A172 (cell line): ENCODE measurements around the gene FABP2. TPM values are rescaled to one million over a fixed set of nuclear protein-coding genes. Genes with fewer than 3 reads are reported as not detected.
"Not testable (repeated sequence)": the region's sequence is repeated elsewhere in the genome, so short reads cannot be mapped to it uniquely, and the experiment has no call there.

Source experiments
- DNase-seq: peaks from one replicate; pipeline ENCODE4 v3.0.0-alpha.2; 2015; ENCODE audit warnings: low spot score
- total RNA-seq: library from RNA; depleted of rRNA; stranded (reverse); fragments of >200 nt; shearing (Covaris generic); gene quantifications from 2 replicates; pipeline ENCODE4 v1.2.3, GENCODE V29; 2014; rRNA removed

Gene FABP2
- total RNA-seq, result not detected in 2 replicates

DNA sequence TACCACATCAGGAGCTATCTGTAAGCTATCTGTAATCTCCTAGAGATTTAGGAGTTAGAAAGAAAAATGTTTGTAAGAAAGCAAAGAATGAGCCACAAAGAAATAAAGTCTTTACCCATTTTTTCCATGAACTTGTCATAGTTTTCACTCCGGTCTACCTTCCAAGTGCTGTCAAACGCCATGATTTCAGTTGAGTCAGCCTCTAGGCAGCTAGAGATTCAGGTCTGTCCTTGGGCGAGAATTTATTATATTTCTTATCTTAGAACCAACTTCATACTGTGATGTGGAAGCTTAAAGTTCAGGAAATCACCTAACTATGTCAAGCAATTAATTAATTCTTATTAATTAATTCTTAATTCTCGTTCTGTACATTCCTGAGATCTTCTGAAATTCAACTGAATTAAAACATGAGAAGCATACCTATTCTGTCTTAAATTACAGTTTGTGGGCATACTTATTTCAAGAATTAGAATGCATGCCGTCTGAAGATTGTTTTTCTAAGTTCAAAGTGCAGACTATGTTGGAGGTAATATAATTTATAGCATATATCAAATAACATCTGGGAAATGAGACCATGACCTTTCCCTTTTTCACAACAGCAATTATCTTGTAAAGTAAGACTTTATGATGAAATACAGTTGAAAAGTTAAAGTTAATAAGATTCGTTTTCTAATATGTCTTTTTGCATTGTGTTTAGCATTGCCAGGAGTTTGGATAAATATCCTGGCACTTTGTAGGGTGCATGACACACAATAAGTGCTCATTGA lies at the start of gene FABP2:
TSS of gene FABP2 (minus strand) at position 218 of the 767 bp plus-strand sequence. CDS start at position 182, 36 bp downstream.
- no peak for DNase-seq

DNA sequence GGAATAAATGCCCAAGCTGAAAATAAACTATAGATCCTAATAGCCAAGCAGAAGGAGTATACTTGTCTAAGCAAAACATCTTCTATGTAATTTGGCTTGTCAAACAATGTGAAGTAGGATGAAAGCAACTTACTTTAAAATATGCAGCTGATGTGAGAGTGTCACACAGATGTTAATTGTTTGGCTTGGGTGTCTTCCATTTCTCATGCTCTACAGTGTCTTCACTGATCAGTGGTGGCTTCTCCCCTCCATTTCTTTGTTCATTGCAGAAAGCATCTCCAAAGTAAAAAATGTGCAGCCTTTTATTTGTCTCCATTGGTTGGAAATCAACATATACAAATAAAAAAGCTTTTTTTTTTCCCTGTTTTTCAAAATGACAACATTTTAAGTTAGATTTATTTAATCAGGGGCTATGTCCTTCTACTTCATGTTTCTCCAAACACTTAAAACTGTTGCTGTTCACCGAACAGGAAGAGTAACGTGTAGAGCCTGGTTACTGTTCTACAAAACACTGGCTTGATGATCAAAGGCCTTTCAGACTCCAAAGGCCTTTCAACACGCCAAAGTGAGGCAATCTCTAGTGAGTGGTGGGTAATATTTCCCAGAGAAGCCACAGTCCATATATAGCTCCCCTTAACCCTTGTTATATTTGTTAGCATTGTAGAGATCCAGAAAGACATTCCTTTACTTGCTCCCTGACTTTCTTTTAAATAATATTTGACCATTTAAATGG lies 49.2 kb upstream of the FABP2 start:
- DNase-seq, result not testable (repeated sequence)

DNA sequence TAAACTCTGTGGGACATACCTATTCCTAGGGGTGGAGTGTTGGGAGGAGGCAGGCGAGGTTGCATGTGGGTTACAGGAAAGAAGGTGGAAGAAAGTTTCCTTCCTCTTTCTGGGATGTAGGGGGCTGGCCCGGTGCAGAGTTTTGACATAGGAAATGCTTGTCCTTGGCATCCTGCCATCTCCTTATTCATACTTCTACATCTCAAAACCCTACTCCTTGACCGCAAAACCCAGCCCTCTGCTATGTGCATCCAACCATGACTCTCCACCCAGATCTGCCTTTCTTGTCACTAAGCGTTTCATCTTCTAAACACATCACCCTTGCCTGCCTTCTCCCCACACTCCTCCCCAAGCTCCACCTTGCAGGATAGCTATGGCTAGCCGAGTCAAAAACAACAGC lies 48.5 kb upstream of the FABP2 start:
- DNase-seq, result peak; percentile 41

DNA sequence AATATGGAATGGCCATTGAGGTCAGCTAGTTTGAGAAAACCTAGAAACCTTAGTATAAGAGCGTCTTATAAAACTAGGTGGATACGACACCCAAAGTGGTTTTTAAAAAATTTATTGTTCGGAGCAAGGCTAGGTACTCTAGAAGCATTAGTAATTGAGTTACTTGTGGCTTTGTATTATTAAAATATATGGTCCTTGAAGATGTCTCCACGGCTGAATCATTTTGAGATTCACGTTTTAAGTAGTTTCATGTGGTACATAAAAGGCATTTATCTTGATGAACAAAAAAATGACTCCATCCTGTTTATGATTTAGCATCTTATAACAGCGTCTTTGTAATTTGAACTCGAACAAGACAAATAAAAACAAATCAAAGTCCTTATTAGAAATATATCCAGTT lies 44.9 kb upstream of the FABP2 start:
- DNase-seq, result not testable (repeated sequence)

DNA sequence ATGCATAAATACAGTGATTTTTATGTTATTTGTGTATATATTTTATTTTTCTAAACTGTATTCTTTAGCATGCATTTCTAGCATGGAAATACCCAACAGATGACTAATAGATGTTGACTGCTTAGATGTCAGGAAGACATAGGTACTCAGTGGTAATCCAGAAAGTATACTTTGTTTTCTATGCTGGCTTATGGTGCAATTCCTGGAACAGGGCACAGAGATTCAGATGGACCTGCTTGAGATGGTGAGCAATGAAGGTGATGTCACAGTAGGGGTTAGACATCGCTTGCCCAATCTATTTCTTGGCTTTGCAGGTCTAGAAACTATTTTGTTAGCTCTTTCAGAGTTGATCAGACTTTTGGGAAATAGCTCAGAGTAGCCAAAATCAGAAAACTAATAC lies 42.3 kb upstream of the FABP2 start:
- DNase-seq, result not testable (repeated sequence)

DNA sequence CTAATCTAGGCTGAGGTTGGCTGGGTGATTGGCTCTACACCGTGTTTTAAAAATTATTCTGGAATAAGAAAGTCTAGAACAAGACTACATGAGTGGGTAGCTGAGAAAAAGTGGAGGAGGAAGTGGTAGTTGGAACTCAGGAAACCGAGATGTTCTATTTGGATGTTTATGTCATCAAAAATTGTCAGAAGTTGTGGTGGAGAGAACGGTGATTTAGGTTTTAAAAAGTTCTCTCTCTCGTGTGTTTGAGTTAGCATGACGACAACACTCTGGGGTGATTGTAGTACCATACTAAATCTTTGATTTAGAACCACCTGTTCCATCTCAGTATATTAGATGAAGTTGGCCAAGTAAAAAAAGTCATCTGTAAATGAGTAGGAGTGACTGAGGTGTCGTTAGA lies 41.4 kb upstream of the FABP2 start:
- DNase-seq, result not testable (repeated sequence)

DNA sequence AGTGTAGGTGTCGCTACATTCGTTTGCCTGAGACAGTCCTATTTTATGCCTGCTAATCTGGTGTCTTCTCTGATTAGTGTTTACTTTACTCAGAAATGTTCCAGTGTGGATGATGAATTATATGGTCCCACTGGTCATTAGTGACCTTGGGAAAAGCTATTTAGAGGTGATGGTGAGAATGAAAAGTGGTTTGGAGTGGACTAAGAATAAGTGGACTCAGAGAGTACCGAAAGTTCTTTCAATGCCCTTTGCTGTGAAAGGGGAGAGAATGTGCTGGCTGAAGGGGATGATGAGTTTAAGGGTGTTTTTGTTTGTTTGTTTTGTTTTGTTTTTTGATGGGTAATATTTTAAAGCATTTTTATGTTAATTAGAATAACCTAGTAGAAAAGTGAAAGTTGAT lies 40.5 kb upstream of the FABP2 start:
- DNase-seq, result not testable (repeated sequence)

DNA sequence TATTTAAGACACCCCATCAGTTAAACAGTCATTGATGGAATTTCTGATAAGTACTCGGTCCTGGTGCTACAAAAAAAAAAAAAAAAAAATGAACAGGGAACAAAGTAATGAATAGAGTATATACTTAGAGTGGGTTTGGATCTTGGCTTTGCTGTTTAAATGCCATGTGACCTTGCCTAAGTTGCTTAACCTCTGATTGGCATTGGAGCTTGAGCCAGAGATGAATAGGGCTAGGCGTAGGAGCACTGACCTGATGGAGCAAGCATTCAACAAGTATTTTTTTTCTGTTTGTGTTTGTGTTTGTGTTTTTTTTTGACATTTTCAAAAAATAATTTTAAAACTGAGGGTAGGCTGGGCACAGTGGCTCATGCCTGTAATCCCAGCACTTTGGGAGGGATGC lies 37.9 kb upstream of the FABP2 start:
- DNase-seq, result not testable (repeated sequence)

DNA sequence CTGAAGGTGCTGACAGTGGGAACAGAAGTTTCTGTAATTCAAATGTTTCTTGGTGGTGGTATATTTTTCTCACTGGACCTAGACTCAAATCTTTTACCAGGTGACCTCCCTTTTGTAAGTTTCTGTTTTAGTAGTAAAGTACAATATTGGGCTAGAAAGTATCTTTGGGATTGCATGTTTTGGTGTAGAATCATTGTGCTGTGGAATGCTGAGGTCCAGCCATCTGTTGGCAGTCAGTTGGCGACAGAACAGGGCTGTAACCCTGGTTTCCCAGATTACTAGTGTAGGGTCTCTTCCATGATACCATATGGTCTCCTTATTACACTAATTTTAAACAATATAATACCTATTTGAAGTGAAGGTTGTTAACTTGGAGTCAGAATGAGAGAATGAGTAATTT lies 34.9 kb upstream of the FABP2 start:
- not testable (repeated sequence) for DNase-seq

DNA sequence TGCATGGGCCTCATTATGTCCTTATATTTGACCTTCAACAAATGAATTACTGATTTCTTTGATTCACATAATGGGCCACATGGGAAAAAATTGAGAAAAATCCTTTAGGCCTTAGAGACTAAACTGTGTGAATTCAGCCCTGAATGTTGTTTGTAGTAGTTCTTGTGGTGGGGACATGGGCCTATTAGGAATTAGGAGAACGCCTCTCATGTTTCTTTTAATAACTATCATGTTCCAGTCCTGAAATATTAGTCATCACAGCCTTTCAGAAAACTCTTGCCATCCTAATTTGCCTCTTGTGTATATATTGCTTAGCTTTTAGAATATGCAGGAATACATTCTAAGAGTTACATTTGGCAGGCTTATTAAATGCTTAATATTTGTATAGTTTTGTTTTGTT lies 34.1 kb upstream of the FABP2 start:
- not testable (repeated sequence) for DNase-seq

DNA sequence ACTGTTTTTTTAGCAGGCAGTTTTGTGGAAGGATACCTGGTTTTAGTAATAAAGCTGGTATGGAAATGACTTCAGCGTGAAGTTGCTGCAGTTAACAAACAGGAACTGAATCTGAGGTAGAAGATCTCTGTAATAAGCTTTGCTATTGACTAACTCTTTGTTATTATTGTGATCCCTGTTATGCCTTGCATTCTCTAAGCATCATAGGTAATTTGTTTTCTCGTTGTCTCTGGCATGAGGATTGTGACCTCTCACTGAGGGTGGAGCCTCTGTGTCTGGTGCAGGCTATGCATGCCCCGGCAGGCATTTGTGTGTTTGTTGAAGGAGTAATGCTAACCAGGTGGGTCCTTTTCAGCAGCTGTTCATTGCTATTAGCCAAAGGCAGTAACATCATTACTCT lies 31.4 kb upstream of the FABP2 start:
- DNase-seq, result not testable (repeated sequence)

DNA sequence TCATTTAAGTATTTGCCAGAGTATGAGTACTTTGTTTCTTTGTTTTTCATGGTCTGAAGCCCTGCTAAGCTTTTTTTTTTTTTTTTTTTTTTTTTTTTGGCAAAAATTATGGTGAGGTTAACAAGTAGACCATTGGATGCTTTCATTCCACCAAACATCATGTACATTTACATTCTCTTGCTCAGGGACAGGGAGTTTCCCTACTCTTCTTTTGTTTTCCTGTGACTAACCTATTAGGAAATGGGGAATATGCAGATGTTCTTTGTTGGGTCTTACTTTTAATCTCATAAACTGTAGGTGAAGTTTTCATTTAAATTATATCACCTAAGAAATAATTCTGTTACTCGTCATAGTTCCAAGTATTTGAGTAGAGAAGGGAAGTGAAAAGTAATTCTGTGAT lies 26.2 kb upstream of the FABP2 start:
- not testable (repeated sequence) for DNase-seq

DNA sequence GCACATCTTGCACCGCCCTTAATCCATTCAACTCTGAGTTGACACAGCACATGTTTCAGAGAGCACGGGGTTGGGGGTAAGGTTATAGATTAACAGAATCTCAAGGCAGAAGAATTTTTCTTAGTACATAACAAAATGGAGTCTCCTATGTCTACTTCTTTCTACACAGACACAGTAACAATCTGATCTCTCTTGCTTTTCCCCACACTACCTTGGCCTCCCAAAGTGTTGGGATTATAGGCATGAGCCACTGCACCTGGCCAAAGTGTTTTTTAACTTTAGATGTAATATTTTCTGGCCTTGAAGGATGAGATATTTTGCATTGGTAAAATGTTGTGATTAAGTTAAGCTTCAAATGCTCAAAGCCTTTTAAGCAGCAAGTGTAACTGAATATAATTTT lies 21.4 kb upstream of the FABP2 start:
- not testable (repeated sequence) for DNase-seq

DNA sequence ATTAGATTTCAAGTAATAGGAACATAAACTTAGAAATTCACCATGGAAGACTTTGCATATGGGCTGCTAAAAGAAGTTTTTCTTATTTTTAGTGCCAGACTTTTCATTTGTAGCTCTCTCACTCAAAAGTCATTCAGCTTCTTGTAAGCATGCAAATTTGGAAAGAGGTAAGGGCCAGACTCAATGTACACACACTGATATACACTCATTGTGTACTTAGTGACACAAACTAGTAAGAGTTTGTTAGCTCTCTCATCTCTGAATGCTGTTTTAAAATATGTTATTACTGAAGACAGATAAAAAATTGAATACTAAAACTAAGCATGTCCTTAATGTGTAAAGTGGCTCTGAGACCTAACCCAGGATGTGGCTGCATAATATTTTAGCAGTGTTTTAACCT lies 18.0 kb upstream of the FABP2 start:
- DNase-seq, result not testable (repeated sequence)

DNA sequence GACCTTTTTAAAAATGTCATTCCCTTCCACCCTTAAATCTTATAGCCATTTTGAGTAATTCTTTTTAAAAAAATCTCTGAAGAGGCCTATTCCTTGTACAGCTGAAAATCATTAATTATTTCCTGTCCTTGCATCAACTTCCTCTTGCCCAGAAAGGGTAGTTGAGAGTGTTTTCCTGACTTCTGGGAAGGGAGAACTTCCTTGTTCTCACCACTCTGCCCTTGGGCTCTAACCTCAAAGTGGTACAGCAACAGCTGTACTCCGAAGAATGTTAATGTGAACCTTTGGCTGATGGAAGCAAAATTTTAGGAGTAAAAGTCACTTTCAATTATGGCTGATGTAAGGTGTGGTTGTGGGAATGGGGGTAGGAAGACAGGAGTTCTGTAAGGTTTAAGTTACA lies 15.1 kb upstream of the FABP2 start:
- DNase-seq, result no peak

DNA sequence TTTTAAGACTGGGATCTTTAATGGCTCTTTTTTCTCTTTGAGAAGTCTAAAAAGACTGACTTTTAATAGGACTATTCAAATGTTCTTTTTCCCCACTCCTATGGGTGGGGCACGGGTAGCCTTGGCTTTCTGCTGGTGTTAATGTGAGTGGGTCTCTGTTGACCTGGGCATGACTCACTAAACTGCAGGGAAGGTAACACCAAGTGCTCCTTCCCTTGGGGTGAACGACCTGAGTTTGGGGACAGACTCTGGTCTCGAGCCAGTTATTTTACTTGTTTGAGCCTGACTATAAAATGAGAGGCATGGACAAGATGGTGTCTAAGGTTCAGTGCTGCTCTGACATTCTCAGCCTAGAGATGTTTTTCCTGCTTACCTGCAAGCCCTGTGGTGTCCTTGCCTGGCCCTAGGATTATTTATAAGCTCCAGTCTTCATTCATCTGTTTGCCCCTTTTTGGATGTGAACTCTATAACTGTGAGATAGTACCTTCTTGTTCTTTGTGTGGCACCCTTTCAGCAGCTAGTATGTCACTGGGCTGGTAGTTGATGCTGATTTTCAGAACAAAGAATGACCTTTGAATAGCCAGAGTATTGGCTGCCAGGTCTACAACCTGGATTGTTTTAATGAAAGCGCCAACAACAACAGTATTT lies 14.5 kb upstream of the FABP2 start:
- DNase-seq, result not testable (repeated sequence)

DNA sequence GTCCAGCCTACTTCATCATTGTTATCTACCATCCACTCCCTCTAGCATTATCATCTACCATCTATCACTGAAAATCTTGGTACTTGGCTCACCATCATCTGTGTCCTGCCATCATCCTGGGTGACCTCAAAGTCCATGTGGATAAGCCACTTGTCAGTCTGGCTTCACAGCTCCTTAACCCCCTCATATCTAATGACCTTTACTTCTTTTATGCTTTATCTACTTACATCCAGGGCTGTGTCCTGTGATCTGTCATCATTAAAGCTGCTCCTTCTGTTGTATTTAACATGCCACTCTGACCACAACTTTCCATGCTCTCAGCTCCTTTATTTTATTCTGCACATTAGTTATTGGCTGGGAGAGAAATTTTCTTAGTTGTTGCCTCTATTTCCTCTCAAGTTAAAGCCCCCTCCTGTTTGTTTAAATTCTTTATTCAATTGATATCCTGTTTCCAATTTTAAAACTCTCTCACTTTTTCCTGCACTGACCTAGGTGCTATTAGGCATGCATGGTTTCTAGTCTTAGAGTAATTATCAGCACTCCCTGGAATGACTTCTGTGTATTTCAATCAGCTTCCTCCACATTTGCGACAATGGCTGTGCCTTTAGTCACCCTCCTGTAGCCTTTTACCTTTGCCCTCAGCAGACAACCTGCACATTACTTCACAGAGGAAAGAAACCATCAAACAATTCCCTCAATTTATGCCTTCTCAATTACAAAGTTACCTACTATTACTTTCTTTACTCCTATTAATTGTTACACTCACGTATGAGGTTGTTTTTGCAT lies 8.1 kb upstream of the FABP2 start:
- DNase-seq, result no peak

DNA sequence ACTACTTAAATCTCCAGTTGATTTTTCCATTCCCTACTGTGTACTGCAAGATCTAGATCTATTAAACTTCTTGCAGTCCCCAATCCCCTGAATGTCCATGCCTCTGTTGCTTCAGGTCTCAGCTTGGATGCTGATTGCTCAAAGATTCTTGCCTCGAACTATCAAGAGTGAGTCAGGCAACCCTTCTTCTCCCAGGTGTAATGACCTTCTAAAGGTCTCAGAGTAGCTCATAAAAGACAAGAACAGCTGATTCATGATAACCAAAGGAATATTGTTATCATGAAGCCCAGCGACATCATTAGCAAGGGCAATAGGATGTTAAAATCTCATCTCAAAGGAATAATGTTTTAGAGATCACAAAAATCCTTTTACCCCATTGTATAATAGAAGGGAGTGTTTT lies 6.8 kb upstream of the FABP2 start:
- no peak for DNase-seq

DNA sequence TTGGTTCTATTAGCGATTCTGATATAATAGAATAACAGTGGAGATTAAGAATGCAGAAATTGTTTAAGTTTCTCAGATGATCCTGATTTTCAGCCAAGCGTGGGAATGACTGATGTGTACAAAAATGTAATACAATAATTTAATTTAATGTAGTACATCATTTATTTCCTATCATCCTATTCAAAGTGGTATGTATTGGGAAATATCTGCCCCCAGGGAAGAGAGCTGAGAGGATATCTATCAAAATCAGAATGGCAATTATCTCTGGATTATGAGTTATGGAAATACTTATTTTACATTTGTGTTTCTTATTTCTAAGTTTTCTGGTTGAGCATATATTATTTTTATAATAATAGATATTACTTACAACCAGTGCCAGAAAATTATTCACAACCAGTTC lies 3.9 kb downstream of the FABP2 start:
- no peak for DNase-seq

DNA sequence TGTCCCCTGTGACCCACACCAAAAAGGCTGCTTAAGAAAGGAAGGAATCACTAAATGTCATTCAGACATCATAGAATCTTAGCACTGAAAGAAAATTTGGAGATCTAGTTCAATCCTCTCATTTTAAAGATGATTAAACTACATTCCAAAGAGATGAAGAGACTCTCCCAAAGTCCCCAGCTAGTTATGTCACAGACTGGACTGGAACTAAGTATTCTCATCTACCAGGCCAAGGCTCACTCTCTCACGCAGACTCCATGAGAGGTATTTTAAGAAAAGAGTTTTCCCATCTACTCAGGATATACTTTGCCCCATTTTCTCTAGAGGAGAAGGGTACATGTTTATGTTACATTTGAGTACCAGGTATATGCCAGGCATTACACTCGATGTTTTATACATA lies 6.9 kb downstream of the FABP2 start:
- DNase-seq, result no peak

DNA sequence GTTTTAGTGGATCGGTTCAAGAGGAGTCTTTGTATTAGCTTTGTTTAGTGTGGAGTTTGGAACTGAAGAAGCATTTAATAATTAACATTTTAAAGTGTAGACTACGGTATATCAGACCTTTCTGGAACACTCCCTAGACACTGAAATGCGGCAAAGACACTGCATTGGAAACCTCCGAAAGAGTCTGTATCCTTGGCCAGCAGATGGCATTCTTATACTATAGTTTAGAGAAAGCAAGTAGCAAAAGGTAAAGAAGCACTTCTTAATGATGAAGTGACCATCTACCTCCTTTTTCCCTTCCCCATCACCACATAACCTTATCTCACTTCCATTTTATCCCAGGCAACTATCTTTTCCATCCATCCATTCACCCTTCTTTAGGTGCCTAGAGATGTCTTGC lies 7.6 kb downstream of the FABP2 start:
- peak; percentile 30 for DNase-seq

DNA sequence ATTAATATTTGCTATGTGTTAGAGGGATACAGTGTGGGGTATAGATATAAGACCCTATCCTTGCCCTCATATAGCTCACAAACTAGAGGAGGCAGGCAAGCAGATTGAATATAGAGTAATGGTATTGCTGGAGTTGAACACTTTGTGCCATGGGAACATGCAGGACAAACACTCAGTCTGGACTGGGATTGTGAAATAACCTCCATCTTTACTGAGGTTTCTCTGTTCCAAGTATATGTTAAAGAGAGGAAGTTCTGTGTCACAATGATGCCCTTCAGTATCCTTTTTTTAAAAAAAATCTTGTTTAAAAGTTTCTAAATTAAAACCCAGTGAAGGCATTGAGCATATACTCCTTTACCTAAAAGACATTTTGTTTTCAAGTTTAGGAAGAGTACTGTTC lies 8.7 kb downstream of the FABP2 start:
- no peak for DNase-seq
